Right atrium auricular region (tissue), 2 donors: ENCODE results near the gene FBXO4. TPM values are rescaled to one million over a fixed set of nuclear protein-coding genes. Genes with fewer than 3 reads are reported as not detected.

Experiments
- DNase-seq: peaks from one replicate; pipeline ENCODE4 v3.0.0-alpha.2; 2019; ENCODE audit warnings: low spot score
- H3K27ac ChIP-seq, 2 donors: fragments of 200-600 bp; sonication (generic); 1 replicate in 1 of 2; 2 replicates in 1 of 2; pipeline ENCODE4 v1.5.1; 2016 to 2019
- H3K27me3 ChIP-seq, 2 donors: fragments of 200-600 bp; sonication (generic); one replicate each; pipeline versions ENCODE4 v1.5.1 to v1.6.0; 2017 to 2019
- H3K36me3 ChIP-seq: fragments of 200-600 bp; sonication (generic); one replicate; pipeline ENCODE4 v1.5.1; 2016
- H3K4me1 ChIP-seq, 2 donors: fragments of 200-600 bp; sonication (generic); one replicate each; pipeline versions ENCODE4 v1.5.1 to v1.6.0; 2017 to 2019
- H3K4me3 ChIP-seq, 2 donors: fragments of 200-600 bp; sonication (generic); 1 replicate in 1 of 2; 2 replicates in 1 of 2; pipeline ENCODE4 v1.5.1; 2017 to 2019; ENCODE audit warnings: mild to moderate bottlenecking in 1 of 2, moderate library complexity in 1 of 2
- H3K9me3 ChIP-seq, 2 donors: fragments of 200-600 bp; sonication (generic); one replicate each; pipeline ENCODE4 v1.5.1; 2019
- CTCF ChIP-seq, 2 donors: fragments of 200-600 bp; sonication (generic); IDR thresholded peaks; one replicate each; pipeline ENCODE4 v1.5.1; 2019; ENCODE audit warnings: antibody characterized with exemption in 2 of 2
- total RNA-seq, 2 donors: library from RNA; depleted of rRNA; stranded (reverse); fragments of >200 nt; gene quantifications; one replicate each; pipeline ENCODE4 v1.1.0, GENCODE V29; 2016

Gene FBXO4
- total RNA-seq, 2 donors from 2014 or later = 2.8 to 5.4 TPM

GRCh38 chr5:41882765-41883164 lies 42.3 kb upstream of the FBXO4 start:
- TF ChIP-seq CTCF (IDR thresholded peaks at IDR 0.05) = no peak
- no peak overlapping the region for H3K4me3 ChIP-seq
- H3K27ac ChIP-seq = no peak overlapping the region

DNA sequence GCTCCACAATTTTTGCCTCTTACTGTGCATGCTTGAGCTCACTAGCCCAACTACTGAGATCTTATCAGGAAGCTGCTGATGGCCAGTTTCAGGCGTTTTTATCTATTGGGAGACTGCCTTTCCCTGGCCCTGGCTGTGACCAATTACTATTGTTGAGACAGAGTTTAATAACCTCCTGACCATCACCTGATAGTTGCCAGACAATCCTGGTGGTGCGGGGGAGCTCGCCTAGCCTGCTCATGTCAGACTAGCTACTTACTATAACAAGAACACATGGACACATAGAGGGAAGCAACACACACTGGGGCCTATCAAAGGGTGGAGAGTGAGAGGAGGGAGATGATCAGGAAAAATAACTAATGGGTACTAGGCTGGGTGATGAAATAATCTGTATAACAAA lies 41.8 kb upstream of the FBXO4 start:
- H3K27me3 ChIP-seq = no peaks in the 10 kb centered on the region
- no peak for DNase-seq
- H3K9me3 ChIP-seq = no peaks in the 10 kb centered on the region
- no peak overlapping the region for H3K4me3 ChIP-seq
- H3K4me1 ChIP-seq = no peaks in the 10 kb centered on the region
- no peaks in the 10 kb centered on the region for H3K36me3 ChIP-seq
- no peak for TF ChIP-seq CTCF (IDR thresholded peaks at IDR 0.05)
- no peak overlapping the region for H3K27ac ChIP-seq

More at GRCh38 chr5:41882765-41883164, 42.3 kb upstream of the FBXO4 start:
- H3K9me3 ChIP-seq = no peaks in the 10 kb centered on the region
- H3K4me1 ChIP-seq = no peaks in the 10 kb centered on the region
- no peaks in the 10 kb centered on the region for H3K27me3 ChIP-seq
- H3K36me3 ChIP-seq = no peaks in the 10 kb centered on the region
- no peak for DNase-seq

- no peaks in the 10 kb centered on the region for H3K36me3 ChIP-seq
- H3K4me3 ChIP-seq = no peak overlapping the region
- TF ChIP-seq CTCF (IDR thresholded peaks at IDR 0.05) = no peak
- no peak for DNase-seq
- H3K9me3 ChIP-seq = no peaks in the 10 kb centered on the region
- no peaks in the 10 kb centered on the region for H3K27me3 ChIP-seq
- no peaks in the 10 kb centered on the region for H3K4me1 ChIP-seq
- no peak overlapping the region for H3K27ac ChIP-seq
These were observed 41.1 kb upstream of the FBXO4 start for GRCh38 chr5:41883936-41884335.

- no peaks in the 10 kb centered on the region for H3K9me3 ChIP-seq
- H3K36me3 ChIP-seq = no peaks in the 10 kb centered on the region
- H3K4me3 ChIP-seq = no peak overlapping the region
- TF ChIP-seq CTCF (IDR thresholded peaks at IDR 0.05) = no peak
- no peaks in the 10 kb centered on the region for H3K27me3 ChIP-seq
- H3K4me1 ChIP-seq = no peaks in the 10 kb centered on the region
- DNase-seq = no peak
- no peak overlapping the region for H3K27ac ChIP-seq
These were observed 39.8 kb upstream of the FBXO4 start for GRCh38 chr5:41885286-41885685.

DNA sequence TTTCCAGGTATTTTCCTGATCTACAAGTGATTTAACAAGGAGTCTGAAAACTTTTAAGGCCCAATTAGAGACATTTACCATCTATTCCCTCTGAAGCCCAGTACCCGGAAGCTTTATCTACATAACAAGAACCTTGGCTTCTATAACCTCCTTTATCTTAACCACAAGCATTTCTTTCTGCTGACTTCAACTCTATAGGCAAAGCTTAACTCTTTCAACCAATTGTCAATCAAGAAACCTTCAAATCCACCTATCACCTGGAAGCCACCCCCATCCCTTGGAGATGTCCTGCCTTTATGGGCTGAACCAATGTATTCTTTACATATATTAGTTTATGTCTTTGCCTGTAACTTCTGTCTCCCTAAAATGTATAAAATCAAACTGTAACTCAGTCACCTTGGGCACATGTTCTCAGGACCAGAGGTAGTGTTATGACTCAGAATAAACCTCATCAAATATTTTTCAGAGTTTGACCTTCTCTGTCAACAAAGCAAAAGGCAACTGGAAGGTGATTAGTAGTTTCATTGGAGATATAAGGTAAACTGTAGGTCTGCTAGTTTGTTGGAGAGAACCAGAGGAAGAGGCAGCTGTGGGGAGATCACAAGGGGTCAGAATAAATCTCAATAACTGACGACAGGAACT lies 33.9 kb upstream of the FBXO4 start:
- H3K27me3 ChIP-seq = no peaks in the 10 kb centered on the region
- TF ChIP-seq CTCF (IDR thresholded peaks at IDR 0.05) = no peak
- DNase-seq = no peak
- no peaks in the 10 kb centered on the region for H3K4me1 ChIP-seq
- no peaks in the 10 kb centered on the region for H3K36me3 ChIP-seq
- H3K27ac ChIP-seq = no peak overlapping the region
- H3K4me3 ChIP-seq = no peak overlapping the region
- no peaks in the 10 kb centered on the region for H3K9me3 ChIP-seq

DNA sequence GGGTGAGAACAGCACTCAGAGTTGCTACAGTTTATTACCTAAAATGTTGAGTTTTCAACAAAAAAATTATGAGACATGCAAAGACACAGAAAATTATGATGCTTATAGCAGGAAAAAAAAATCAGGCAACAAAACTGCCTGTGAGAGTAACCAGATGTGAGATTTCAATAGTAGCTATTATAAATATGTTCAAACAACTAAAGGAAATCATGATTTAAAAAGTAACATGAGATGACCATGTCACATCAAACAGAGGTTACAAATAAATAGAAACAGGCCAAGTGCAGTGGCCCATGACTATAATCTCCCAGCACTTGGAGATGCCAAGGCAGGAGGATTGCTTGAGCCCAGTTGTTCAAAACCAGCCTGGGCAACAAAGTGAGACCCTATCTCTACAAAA lies 33.0 kb upstream of the FBXO4 start:
- Histone ChIP-seq H3K4me1 (no peaks in the 10 kb centered on the region), H3K27me3 (no peaks in the 10 kb centered on the region), H3K27ac (no peak overlapping the region), H3K4me3 (no peak overlapping the region), H3K36me3 (no peaks in the 10 kb centered on the region), H3K9me3 (no peaks in the 10 kb centered on the region)
- DNase-seq = no peak
- no peak for TF ChIP-seq CTCF (IDR thresholded peaks at IDR 0.05)
